Measurements from ENCODE around the gene NRXN3. TPM values are rescaled to one million over a fixed set of nuclear protein-coding genes. Genes with fewer than 3 reads are reported as not detected.

NRXN3 gene
- total RNA-seq, 2 experiments from 2014 or later, result not detected

- CTCF ChIA-PET, result no interaction called here
- DNase-seq, result no peak
- H3K4me1 Mint-ChIP-seq, result no peaks in the 10 kb centered on the region
- no peaks in the 10 kb centered on the region for H3K27me3 Mint-ChIP-seq
- H3K4me3 Mint-ChIP-seq, result no peak overlapping the region
- H3K27ac Mint-ChIP-seq, result no peak overlapping the region
- no peaks in the 10 kb centered on the region for H3K36me3 Mint-ChIP-seq
- no peak for ATAC-seq
- H3K9me3 Mint-ChIP-seq (ENCODE audit: low read depth), result no peaks in the 10 kb centered on the region
These were observed 1117.8 kb downstream of the NRXN3 start for GRCh38 chr14:79287976-79288375.

- Mint-ChIP-seq H3K4me3 (no peak overlapping the region), H3K27me3 (no peaks in the 10 kb centered on the region), H3K9me3 (ENCODE audit: low read depth) (no peaks in the 10 kb centered on the region), H3K4me1 (no peaks in the 10 kb centered on the region), H3K36me3 (no peaks in the 10 kb centered on the region), H3K27ac (no peak overlapping the region)
- no peak for DNase-seq
- CTCF ChIA-PET, result no interaction called here
- no peak for ATAC-seq
These were observed 1123.5 kb downstream of the NRXN3 start for GRCh38 chr14:79293482-79294177.

GRCh38 chr14:79294499-79294898 lies 1124.3 kb downstream of the NRXN3 start:
- no peaks in the 10 kb centered on the region for H3K4me1 Mint-ChIP-seq
- no peaks in the 10 kb centered on the region for H3K9me3 Mint-ChIP-seq (ENCODE audit: low read depth)
- CTCF ChIA-PET, result no interaction called here
- no peak overlapping the region for H3K27ac Mint-ChIP-seq
- H3K27me3 Mint-ChIP-seq, result no peaks in the 10 kb centered on the region
- H3K4me3 Mint-ChIP-seq, result no peak overlapping the region
- no peak for DNase-seq
- ATAC-seq, result no peak
- H3K36me3 Mint-ChIP-seq, result no peaks in the 10 kb centered on the region

GRCh38 chr14:79295385-79295784 lies 1125.2 kb downstream of the NRXN3 start:
- Mint-ChIP-seq H3K4me3 (no peak overlapping the region), H3K4me1 (no peaks in the 10 kb centered on the region), H3K27ac (no peak overlapping the region), H3K9me3 (ENCODE audit: low read depth) (no peaks in the 10 kb centered on the region), H3K27me3 (no peaks in the 10 kb centered on the region), H3K36me3 (no peaks in the 10 kb centered on the region)
- DNase-seq (no peak), ATAC-seq (no peak)
- CTCF ChIA-PET, result no interaction called here

GRCh38 chr14:79298373-79298772 lies 1128.2 kb downstream of the NRXN3 start:
- H3K4me1 Mint-ChIP-seq, result no peaks in the 10 kb centered on the region
- DNase-seq (no peak), ATAC-seq (no peak)
- no peak overlapping the region for H3K4me3 Mint-ChIP-seq
- no peaks in the 10 kb centered on the region for H3K36me3 Mint-ChIP-seq
- H3K27ac Mint-ChIP-seq, result no peak overlapping the region
- peaks cover 2% of the 10 kb centered on the region for H3K9me3 Mint-ChIP-seq (ENCODE audit: low read depth)
- CTCF ChIA-PET, result no interaction called here
- no peaks in the 10 kb centered on the region for H3K27me3 Mint-ChIP-seq

GRCh38 chr14:79299162-79299561 lies 1129.0 kb downstream of the NRXN3 start:
- CTCF ChIA-PET, result no interaction called here
- Mint-ChIP-seq H3K36me3 (no peaks in the 10 kb centered on the region), H3K4me1 (no peaks in the 10 kb centered on the region), H3K27ac (no peak overlapping the region), H3K27me3 (no peaks in the 10 kb centered on the region), H3K4me3 (no peak overlapping the region), H3K9me3 (ENCODE audit: low read depth) (peaks cover 2% of the 10 kb centered on the region)
- DNase-seq (no peak), ATAC-seq (no peak)

- no peaks in the 10 kb centered on the region for H3K4me1 Mint-ChIP-seq
- H3K4me3 Mint-ChIP-seq, result no peak overlapping the region
- no peaks in the 10 kb centered on the region for H3K36me3 Mint-ChIP-seq
- H3K27me3 Mint-ChIP-seq, result no peaks in the 10 kb centered on the region
- DNase-seq (no peak), ATAC-seq (no peak)
- CTCF ChIA-PET, result no interaction called here
- H3K27ac Mint-ChIP-seq, result no peak overlapping the region
- peaks cover 2% of the 10 kb centered on the region for H3K9me3 Mint-ChIP-seq (ENCODE audit: low read depth)
These were observed 1134.1 kb downstream of the NRXN3 start for GRCh38 chr14:79304279-79304678.

- no peak overlapping the region for H3K27ac Mint-ChIP-seq
- H3K9me3 Mint-ChIP-seq (ENCODE audit: low read depth), result peaks cover 2% of the 10 kb centered on the region
- no peaks in the 10 kb centered on the region for H3K4me1 Mint-ChIP-seq
These were observed 1136.4 kb downstream of the NRXN3 start for GRCh38 chr14:79306546-79306945.

GRCh38 chr14:79318371-79318770 lies 1148.2 kb downstream of the NRXN3 start:
- H3K9me3 Mint-ChIP-seq (ENCODE audit: low read depth), result peaks cover 3% of the 10 kb centered on the region
- DNase-seq, result no peak
- H3K4me3 Mint-ChIP-seq, result no peak overlapping the region
- H3K36me3 Mint-ChIP-seq, result no peaks in the 10 kb centered on the region
- H3K27me3 Mint-ChIP-seq, result no peaks in the 10 kb centered on the region
- H3K4me1 Mint-ChIP-seq, result no peaks in the 10 kb centered on the region
- no peak for ATAC-seq
- no peak overlapping the region for H3K27ac Mint-ChIP-seq
- CTCF ChIA-PET, result no interaction called here

More at GRCh38 chr14:79306546-79306945, 1136.4 kb downstream of the NRXN3 start:
- Mint-ChIP-seq H3K27me3 (no peaks in the 10 kb centered on the region), H3K4me3 (no peak overlapping the region), H3K36me3 (no peaks in the 10 kb centered on the region)
- ATAC-seq (no peak), DNase-seq (no peak)
- CTCF ChIA-PET, result no interaction called here

- no peak overlapping the region for H3K4me3 Mint-ChIP-seq
These were observed 1150.4 kb downstream of the NRXN3 start for GRCh38 chr14:79320561-79320960.

GRCh38 chr14:79321070-79321469 lies 1150.9 kb downstream of the NRXN3 start:
- CTCF ChIA-PET, result no interaction called here
- ATAC-seq (no peak), DNase-seq (no peak)
- Mint-ChIP-seq H3K9me3 (ENCODE audit: low read depth) (peaks cover 3% of the 10 kb centered on the region), H3K36me3 (no peaks in the 10 kb centered on the region), H3K27me3 (no peaks in the 10 kb centered on the region), H3K27ac (no peak overlapping the region), H3K4me3 (no peak overlapping the region), H3K4me1 (no peaks in the 10 kb centered on the region)

More at GRCh38 chr14:79320561-79320960, 1150.4 kb downstream of the NRXN3 start:
- Mint-ChIP-seq H3K9me3 (ENCODE audit: low read depth) (peaks cover 3% of the 10 kb centered on the region), H3K4me1 (no peaks in the 10 kb centered on the region), H3K27ac (no peak overlapping the region), H3K27me3 (no peaks in the 10 kb centered on the region), H3K36me3 (no peaks in the 10 kb centered on the region)
- ATAC-seq (no peak), DNase-seq (no peak)
- CTCF ChIA-PET, result no interaction called here

GRCh38 chr14:79325071-79325470 lies 1154.9 kb downstream of the NRXN3 start:
- Mint-ChIP-seq H3K4me1 (no peaks in the 10 kb centered on the region), H3K36me3 (no peaks in the 10 kb centered on the region), H3K9me3 (ENCODE audit: low read depth) (no peaks in the 10 kb centered on the region), H3K4me3 (no peak overlapping the region), H3K27ac (no peak overlapping the region), H3K27me3 (no peaks in the 10 kb centered on the region)
- CTCF ChIA-PET, result no interaction called here
- ATAC-seq, result no peak
- no peak for DNase-seq

- Mint-ChIP-seq H3K4me3 (no peak overlapping the region), H3K27me3 (no peaks in the 10 kb centered on the region), H3K27ac (no peak overlapping the region), H3K36me3 (no peaks in the 10 kb centered on the region), H3K9me3 (ENCODE audit: low read depth) (no peaks in the 10 kb centered on the region), H3K4me1 (no peaks in the 10 kb centered on the region)
- CTCF ChIA-PET, result no interaction called here
- ATAC-seq (no peak), DNase-seq (no peak)
These were observed 1155.4 kb downstream of the NRXN3 start for GRCh38 chr14:79325557-79325956.

GRCh38 chr14:79328863-79329262 lies 1158.7 kb downstream of the NRXN3 start:
- ATAC-seq, result no peak

GRCh38 chr14:79331830-79332229 lies 1161.7 kb downstream of the NRXN3 start:
- H3K4me1 Mint-ChIP-seq, result no peaks in the 10 kb centered on the region
- CTCF ChIA-PET, result no interaction called here

More at GRCh38 chr14:79328863-79329262, 1158.7 kb downstream of the NRXN3 start:
- no peaks in the 10 kb centered on the region for H3K36me3 Mint-ChIP-seq
- no peaks in the 10 kb centered on the region for H3K4me1 Mint-ChIP-seq
- no peaks in the 10 kb centered on the region for H3K9me3 Mint-ChIP-seq (ENCODE audit: low read depth)
- no peak for DNase-seq
- CTCF ChIA-PET, result no interaction called here
- H3K27ac Mint-ChIP-seq, result no peak overlapping the region
- H3K27me3 Mint-ChIP-seq, result no peaks in the 10 kb centered on the region
- H3K4me3 Mint-ChIP-seq, result no peak overlapping the region

More at GRCh38 chr14:79331830-79332229, 1161.7 kb downstream of the NRXN3 start:
- no peak overlapping the region for H3K4me3 Mint-ChIP-seq
- H3K27ac Mint-ChIP-seq, result no peak overlapping the region
- no peaks in the 10 kb centered on the region for H3K27me3 Mint-ChIP-seq
- DNase-seq (no peak), ATAC-seq (no peak)
- no peaks in the 10 kb centered on the region for H3K9me3 Mint-ChIP-seq (ENCODE audit: low read depth)
- no peaks in the 10 kb centered on the region for H3K36me3 Mint-ChIP-seq

Measured in activated CD8-positive, alpha-beta memory T cell treated with anti-CD3 and anti-CD28 coated beads, Interleukin-2, amount 10 ng/mL, durations not matched to agents 7 days and 5 days (primary cell).